Stimulated activated naive B cell treated with anti-CD40 and anti-IgM and Interleukin-4, amounts not matched to agents 10 μg/mL and 1 μg/mL and 100 μg/mL, for 72 hours (primary cell): ENCODE data around the gene SMG7.

Experiments used
- ATAC-seq, 2 donors: fragments of 150-1000 bp; cut with Tn5 transposase; replicated peaks; 2 replicates each; pipeline ENCODE4 v1.10.0; 2021; ENCODE audit warnings: moderate library complexity in 1 of 2
- DNase-seq: peaks from one replicate; pipeline ENCODE4 v3.0.0; 2021
- H3K27ac Mint-ChIP-seq: one replicate; pipeline ENCODE4 v1.8.0; 2022; ENCODE audit warnings: mild to moderate bottlenecking, mixed read lengths
- H3K27me3 Mint-ChIP-seq, 2 donors: one replicate each; pipeline ENCODE4 v1.8.0; 2022; ENCODE audit warnings: mixed read lengths in 2 of 2
- H3K36me3 Mint-ChIP-seq, 2 donors: one replicate each; pipeline ENCODE4 v1.8.0; 2022; ENCODE audit warnings: mixed read lengths in 2 of 2, mild to moderate bottlenecking in 1 of 2
- H3K4me1 Mint-ChIP-seq, 2 donors: one replicate each; pipeline ENCODE4 v1.8.0; 2022; ENCODE audit warnings: mixed read lengths in 2 of 2, mild to moderate bottlenecking in 1 of 2
- H3K4me3 Mint-ChIP-seq, 2 donors: one replicate each; pipeline ENCODE4 v1.8.0; 2022; ENCODE audit warnings: mild to moderate bottlenecking in 2 of 2, mixed read lengths in 2 of 2, moderate library complexity in 1 of 2
- H3K9me3 Mint-ChIP-seq, 2 donors: one replicate each; pipeline ENCODE4 v1.8.0; 2022; ENCODE audit warnings: mixed read lengths in 2 of 2, mild to moderate bottlenecking in 1 of 2

The SMG7 gene

DNA sequence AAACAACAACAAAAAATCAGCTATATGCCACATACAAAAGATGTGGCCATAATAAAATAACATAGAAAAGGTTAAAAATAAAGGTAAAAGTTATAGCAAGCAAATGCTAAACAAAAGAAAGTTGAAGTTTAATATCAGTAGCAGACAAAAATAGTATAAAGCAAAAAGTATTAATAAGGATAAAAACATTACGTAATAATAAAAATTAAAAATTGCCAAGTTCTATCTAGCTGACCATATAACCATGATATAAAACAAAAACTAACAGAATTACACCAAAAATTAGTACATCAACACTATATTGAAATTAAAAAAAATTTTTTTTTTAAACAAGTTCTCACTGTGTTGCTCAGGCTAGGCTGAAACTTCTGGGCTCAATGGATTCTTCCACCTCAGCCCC, 15.5 kb upstream of the SMG7 start:
- no peak for ATAC-seq
- no peaks in the 10 kb centered on the region for H3K9me3 Mint-ChIP-seq
- H3K36me3 Mint-ChIP-seq, result no peaks in the 10 kb centered on the region

GRCh38 chr1:183457449-183457848, 14.8 kb upstream of the SMG7 start:
- DNase-seq (no peak), ATAC-seq (no peak)
- Mint-ChIP-seq H3K9me3 (no peaks in the 10 kb centered on the region), H3K4me1 (peaks cover 3 to 5% of the 10 kb centered on the region in 2 donors), H3K27ac (no peak overlapping the region), H3K4me3 (no peak overlapping the region), H3K36me3 (no peaks in the 10 kb centered on the region), H3K27me3 (peaks cover 33 to 34% of the 10 kb centered on the region in 2 donors)

More for the DNA sequence above, 15.5 kb upstream of the SMG7 start:
- no peak overlapping the region for H3K27ac Mint-ChIP-seq
- peaks cover 3 to 5% of the 10 kb centered on the region in 2 donors for H3K4me1 Mint-ChIP-seq
- no peak overlapping the region for H3K4me3 Mint-ChIP-seq
- H3K27me3 Mint-ChIP-seq, result peaks cover 32 to 34% of the 10 kb centered on the region in 2 donors
- no peak for DNase-seq

DNA sequence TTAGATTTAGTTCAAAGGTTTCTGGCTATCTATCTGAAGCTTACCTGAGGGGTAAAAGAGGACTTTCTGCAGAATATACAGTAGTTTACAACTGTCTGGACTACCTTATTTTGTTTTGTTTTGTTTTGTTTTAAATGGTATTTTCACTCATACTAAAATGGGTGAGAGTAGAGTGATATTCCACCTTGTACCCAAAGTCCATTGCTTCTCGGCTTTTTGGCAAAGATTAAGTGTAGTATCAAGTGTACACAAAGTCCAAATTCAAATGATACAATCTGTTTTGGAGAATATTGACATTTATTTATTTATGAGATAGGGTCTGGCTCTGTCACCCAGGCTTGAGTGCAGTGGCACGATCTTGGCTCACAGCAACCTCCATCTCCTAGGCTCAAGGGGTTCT, 11.7 kb upstream of the SMG7 start:
- no peak overlapping the region for H3K4me3 Mint-ChIP-seq
- H3K27ac Mint-ChIP-seq, result no peak overlapping the region
- ATAC-seq, result no peak
- H3K27me3 Mint-ChIP-seq, result peaks cover 29 to 35% of the 10 kb centered on the region in 2 donors
- H3K36me3 Mint-ChIP-seq, result no peaks in the 10 kb centered on the region
- H3K4me1 Mint-ChIP-seq, result peaks cover 3 to 5% of the 10 kb centered on the region in 2 donors
- no peaks in the 10 kb centered on the region for H3K9me3 Mint-ChIP-seq
- no peak for DNase-seq

GRCh38 chr1:183461350-183461749, 10.9 kb upstream of the SMG7 start:
- H3K4me1 Mint-ChIP-seq, result peaks cover 3 to 5% of the 10 kb centered on the region in 2 donors
- DNase-seq (no peak), ATAC-seq (no peak)

GRCh38 chr1:183463566-183463965, 8.7 kb upstream of the SMG7 start:
- peaks cover 5 to 9% of the 10 kb centered on the region in 2 donors for H3K4me1 Mint-ChIP-seq
- ATAC-seq (no peak), DNase-seq (no peak)
- H3K4me3 Mint-ChIP-seq, result no peak overlapping the region
- H3K9me3 Mint-ChIP-seq, result no peaks in the 10 kb centered on the region
- H3K36me3 Mint-ChIP-seq, result no peaks in the 10 kb centered on the region
- peaks cover 19 to 21% of the 10 kb centered on the region in 2 donors for H3K27me3 Mint-ChIP-seq
- no peak overlapping the region for H3K27ac Mint-ChIP-seq

More at GRCh38 chr1:183461350-183461749, 10.9 kb upstream of the SMG7 start:
- Mint-ChIP-seq H3K27me3 (peaks cover 24 to 28% of the 10 kb centered on the region in 2 donors), H3K9me3 (no peaks in the 10 kb centered on the region), H3K36me3 (no peaks in the 10 kb centered on the region), H3K27ac (no peak overlapping the region), H3K4me3 (no peak overlapping the region)

- Mint-ChIP-seq H3K4me3 (no peak overlapping the region), H3K9me3 (no peaks in the 10 kb centered on the region), H3K27ac (no peak overlapping the region), H3K36me3 (no peaks in the 10 kb centered on the region), H3K4me1 (peaks cover 5 to 10% of the 10 kb centered on the region in 2 donors), H3K27me3 (peaks cover 14 to 15% of the 10 kb centered on the region in 2 donors)
- ATAC-seq (no peak), DNase-seq (no peak)
Observed at GRCh38 chr1:183466781-183467180, 5.5 kb upstream of the SMG7 start.

- Mint-ChIP-seq H3K27me3 (peaks cover 10 to 15% of the 10 kb centered on the region in 2 donors), H3K36me3 (peaks cover 0 to 4% of the 10 kb centered on the region in 2 donors), H3K27ac (no peak overlapping the region), H3K4me1 (peaks cover 7 to 11% of the 10 kb centered on the region in 2 donors), H3K4me3 (no peak overlapping the region), H3K9me3 (no peaks in the 10 kb centered on the region)
- ATAC-seq (no peak), DNase-seq (no peak)
Observed at GRCh38 chr1:183467687-183468086, 4.6 kb upstream of the SMG7 start.

GRCh38 chr1:183470147-183470960, 1.9 kb upstream of the SMG7 start:
- peak; percentile 46 to 54 for ATAC-seq
- H3K27ac Mint-ChIP-seq, result peak overlapping the region; percentile 98
- H3K9me3 Mint-ChIP-seq, result no peaks in the 10 kb centered on the region
- peaks cover 18 to 22% of the 10 kb centered on the region in 2 donors for H3K4me1 Mint-ChIP-seq
- H3K4me3 Mint-ChIP-seq, result peak overlapping the region; percentile 87
- H3K27me3 Mint-ChIP-seq, result peaks cover 0 to 4% of the 10 kb centered on the region in 2 donors
- peaks cover 6 to 14% of the 10 kb centered on the region in 2 donors for H3K36me3 Mint-ChIP-seq
- DNase-seq, result peak; percentile 88

DNA sequence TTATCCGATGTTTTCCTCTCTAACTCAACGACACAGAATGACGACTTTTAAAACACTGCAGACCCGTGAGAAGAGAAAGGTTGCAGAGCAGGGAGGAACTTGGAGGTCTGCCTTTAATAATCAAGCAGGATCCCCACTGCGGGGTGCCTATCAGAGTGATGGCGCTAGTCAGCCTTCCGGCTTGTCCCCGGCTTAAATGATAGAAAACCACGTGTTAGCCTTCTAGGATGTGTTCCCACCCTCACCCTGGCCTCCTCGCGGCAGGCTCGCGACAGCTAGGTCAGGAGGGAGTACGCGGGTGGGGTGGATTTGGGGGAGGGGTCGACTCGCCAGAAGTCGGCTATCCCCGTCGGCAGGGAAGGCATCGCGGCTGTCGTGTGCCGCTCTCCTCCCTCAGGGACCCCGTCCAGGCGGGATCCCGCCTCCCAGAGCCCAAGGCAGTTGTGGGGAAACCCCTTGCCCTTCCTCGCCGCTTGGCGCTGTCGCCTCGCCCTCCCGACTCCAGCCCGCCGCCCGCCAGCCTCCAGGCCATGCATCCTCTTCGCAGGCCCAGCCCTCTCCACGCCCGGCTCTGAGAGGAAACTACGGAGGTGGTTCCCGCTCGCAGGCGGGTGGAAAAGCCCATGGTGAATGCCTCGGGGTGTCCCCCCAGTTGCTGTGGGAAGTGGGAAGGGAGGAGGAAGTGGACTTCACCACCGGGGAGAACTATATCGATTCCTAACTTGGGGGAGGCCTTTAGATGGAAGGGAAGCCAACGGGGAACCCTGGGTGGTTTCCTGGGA, 1.1 kb upstream of the SMG7 start:
- H3K9me3 Mint-ChIP-seq, result no peaks in the 10 kb centered on the region
- peak overlapping the region; percentile 87 for H3K4me3 Mint-ChIP-seq
- ATAC-seq (peak; percentile 48 to 54), DNase-seq (peak; percentile 78)
- peaks cover 6 to 14% of the 10 kb centered on the region in 2 donors for H3K36me3 Mint-ChIP-seq
- H3K27me3 Mint-ChIP-seq, result no peaks in the 10 kb centered on the region
- H3K27ac Mint-ChIP-seq, result peak overlapping the region; percentile 98
- H3K4me1 Mint-ChIP-seq, result peaks cover 18 to 22% of the 10 kb centered on the region in 2 donors

DNA sequence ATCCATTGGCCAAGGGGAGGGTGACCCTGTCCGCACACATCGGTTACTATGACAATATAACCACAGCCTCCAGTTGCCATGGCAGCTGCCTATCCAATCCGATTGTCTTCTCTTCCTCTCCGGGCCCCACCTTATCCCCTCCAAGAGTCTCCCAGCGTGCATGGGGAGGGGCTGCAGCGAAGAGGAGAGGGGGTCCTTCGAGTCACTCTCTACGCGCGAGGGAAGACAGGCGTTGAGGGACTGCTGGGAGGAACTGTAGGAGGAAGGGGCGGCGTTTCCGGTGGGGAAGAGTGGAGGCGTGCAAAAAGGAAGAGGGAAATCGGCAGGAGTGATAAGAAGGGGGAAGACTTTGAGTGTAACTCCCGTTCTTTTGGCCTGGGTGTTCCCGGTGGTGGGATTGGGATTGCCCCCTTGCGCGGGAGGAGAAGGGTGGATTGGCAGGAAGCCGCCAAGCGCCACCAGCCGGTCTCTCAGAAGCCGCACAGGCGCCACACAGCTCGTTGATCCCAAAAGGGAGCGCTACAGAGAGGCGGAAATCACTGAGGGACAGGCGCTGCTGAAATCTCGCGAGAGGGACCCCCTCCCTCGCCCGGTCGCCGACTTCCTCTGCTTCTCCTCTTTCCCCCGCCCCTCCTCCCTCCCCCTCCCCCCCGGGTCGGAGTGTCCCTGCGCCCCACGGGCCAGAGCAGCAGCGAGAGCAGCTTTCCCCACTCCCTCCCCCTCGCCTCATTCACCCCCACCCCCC, 384 bp upstream of the SMG7 start:
- peaks cover 6 to 14% of the 10 kb centered on the region in 2 donors for H3K36me3 Mint-ChIP-seq
- H3K4me3 Mint-ChIP-seq, result peak overlapping the region; percentile 87
- ATAC-seq (peak; percentile 68 to 73), DNase-seq (peak; percentile 95)
- no peaks in the 10 kb centered on the region for H3K9me3 Mint-ChIP-seq
- H3K27ac Mint-ChIP-seq, result peak overlapping the region; percentile 98
- no peaks in the 10 kb centered on the region for H3K27me3 Mint-ChIP-seq
- H3K4me1 Mint-ChIP-seq, result peaks cover 18 to 19% of the 10 kb centered on the region in 2 donors

- Mint-ChIP-seq H3K27me3 (no peaks in the 10 kb centered on the region), H3K9me3 (no peaks in the 10 kb centered on the region), H3K4me3 (peak overlapping the region; percentile 87), H3K27ac (peak overlapping the region; percentile 98), H3K36me3 (peaks cover 6 to 14% of the 10 kb centered on the region in 2 donors), H3K4me1 (peaks cover 16 to 20% of the 10 kb centered on the region in 2 donors)
- ATAC-seq, result no peak
- no peak for DNase-seq
Observed at GRCh38 chr1:183473217-183473536, 878 bp downstream of the SMG7 start.

DNA sequence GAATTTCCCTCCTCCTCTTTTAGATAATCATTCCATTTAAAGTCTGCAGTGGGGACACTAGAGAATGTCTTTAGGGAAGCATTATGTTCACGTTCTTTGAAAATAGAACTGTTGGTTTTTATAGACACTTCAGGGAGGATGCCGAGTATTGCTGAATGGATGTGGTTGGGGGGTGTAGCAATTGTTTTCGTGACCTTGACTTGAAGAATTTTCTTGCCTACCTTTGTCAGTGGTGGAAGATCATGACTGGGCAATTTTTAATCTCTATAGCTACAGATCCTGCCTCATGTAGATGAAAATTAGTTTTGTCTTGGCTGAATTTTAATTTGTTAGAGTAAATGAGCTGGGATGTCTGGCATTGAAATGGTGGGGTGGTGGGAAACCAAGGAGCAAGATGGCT, 3.8 kb downstream of the SMG7 start:
- H3K27me3 Mint-ChIP-seq, result no peaks in the 10 kb centered on the region
- no peaks in the 10 kb centered on the region for H3K9me3 Mint-ChIP-seq
- H3K4me3 Mint-ChIP-seq, result no peak overlapping the region
- peaks cover 6 to 19% of the 10 kb centered on the region in 2 donors for H3K36me3 Mint-ChIP-seq
- H3K27ac Mint-ChIP-seq, result no peak overlapping the region
- DNase-seq (no peak), ATAC-seq (no peak)
- peaks cover 32 to 44% of the 10 kb centered on the region in 2 donors for H3K4me1 Mint-ChIP-seq

DNA sequence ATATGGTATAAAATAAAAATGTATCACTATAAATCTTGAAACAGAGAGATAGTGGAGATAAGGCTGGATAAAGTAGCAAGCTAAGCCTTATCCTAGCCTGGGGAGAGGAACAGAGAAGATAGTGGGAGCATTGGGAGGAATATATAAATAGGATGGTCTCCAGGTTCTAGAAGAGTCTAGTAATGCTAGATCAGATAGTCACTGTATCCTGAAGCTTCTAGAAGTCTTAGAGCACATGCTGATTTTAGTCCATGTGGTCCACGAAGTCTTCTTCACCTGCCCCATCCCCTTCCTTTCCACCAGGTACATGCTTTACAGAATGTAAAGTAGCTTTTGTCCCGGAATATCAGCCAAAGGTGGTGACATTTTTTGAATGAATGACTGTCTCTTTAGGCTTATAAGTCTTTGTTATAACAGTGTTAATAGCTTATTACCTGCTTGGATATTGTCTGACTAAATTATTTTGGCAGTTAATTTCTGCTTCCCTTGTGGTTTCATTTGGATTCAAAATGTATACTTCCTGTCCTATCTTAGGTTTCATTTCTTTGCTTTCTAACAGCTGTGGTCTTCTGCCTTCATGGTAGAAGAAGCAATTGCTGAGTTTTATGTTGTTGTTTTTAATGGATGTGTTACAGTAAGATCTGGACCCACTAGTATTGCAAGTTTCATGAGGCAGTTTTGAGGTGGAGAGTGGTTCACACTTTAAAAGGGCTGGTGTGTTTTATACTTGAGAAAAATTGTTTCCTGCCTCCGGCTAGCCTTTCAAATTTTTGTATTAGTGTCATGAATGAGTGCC, 5.9 kb downstream of the SMG7 start:
- Mint-ChIP-seq H3K36me3 (peaks cover 7 to 15% of the 10 kb centered on the region in 2 donors), H3K4me1 (peaks cover 38 to 58% of the 10 kb centered on the region in 2 donors), H3K27ac (peak overlapping the region; percentile 38), H3K4me3 (peak overlapping the region; percentile 15 to 33), H3K27me3 (no peaks in the 10 kb centered on the region), H3K9me3 (no peaks in the 10 kb centered on the region)
- DNase-seq, result no peak
- ATAC-seq, result peak; percentile 61 to 65
